ENCODE data around the gene OR52A5.

OR52A5 gene

GRCh38 chr11:5107285-5107684 lies 30.9 kb downstream of the OR52A5 start:
- Histone ChIP-seq H3K9ac (ENCODE audit: low read length) (no peak overlapping the region), H3K27ac (ENCODE audit: low read length) (no peak overlapping the region), H3K4me1 (ENCODE audit: control insufficient read depth, low read depth, low read length) (no peaks in the 10 kb centered on the region), H3K4me3 (ENCODE audit: low read length) (no peak overlapping the region), H3K9me3 (ENCODE audit: control insufficient read depth, low read depth, low read length) (no peaks in the 10 kb centered on the region), H3K27me3 (ENCODE audit: control insufficient read depth, insufficient read depth, low read length) (no peaks in the 10 kb centered on the region), H3K36me3 (ENCODE audit: control insufficient read depth, low read depth, low read length) (no peaks in the 10 kb centered on the region)

- Histone ChIP-seq H3K9ac (ENCODE audit: low read length) (no peak overlapping the region), H3K9me3 (ENCODE audit: control insufficient read depth, low read depth, low read length) (no peaks in the 10 kb centered on the region), H3K4me3 (ENCODE audit: low read length) (no peak overlapping the region), H3K36me3 (ENCODE audit: control insufficient read depth, low read depth, low read length) (no peaks in the 10 kb centered on the region), H3K4me1 (ENCODE audit: control insufficient read depth, low read depth, low read length) (no peaks in the 10 kb centered on the region), H3K27ac (ENCODE audit: low read length) (no peak overlapping the region), H3K27me3 (ENCODE audit: control insufficient read depth, insufficient read depth, low read length) (no peaks in the 10 kb centered on the region)
Observed at GRCh38 chr11:5103066-5103465, 35.1 kb downstream of the OR52A5 start.

- Histone ChIP-seq H3K4me1 (ENCODE audit: control insufficient read depth, low read depth, low read length) (no peaks in the 10 kb centered on the region), H3K4me3 (ENCODE audit: low read length) (no peak overlapping the region), H3K9ac (ENCODE audit: low read length) (no peak overlapping the region), H3K9me3 (ENCODE audit: control insufficient read depth, low read depth, low read length) (no peaks in the 10 kb centered on the region), H3K36me3 (ENCODE audit: control insufficient read depth, low read depth, low read length) (no peaks in the 10 kb centered on the region), H3K27ac (ENCODE audit: low read length) (no peak overlapping the region), H3K27me3 (ENCODE audit: control insufficient read depth, insufficient read depth, low read length) (no peaks in the 10 kb centered on the region)
Observed at GRCh38 chr11:5102246-5102645, 35.9 kb downstream of the OR52A5 start.

- H3K9me3 ChIP-seq (ENCODE audit: control insufficient read depth, low read depth, low read length): no peaks in the 10 kb centered on the region
- no peak overlapping the region for H3K4me3 ChIP-seq (ENCODE audit: low read length)
- no peaks in the 10 kb centered on the region for H3K4me1 ChIP-seq (ENCODE audit: control insufficient read depth, low read depth, low read length)
- H3K9ac ChIP-seq (ENCODE audit: low read length): no peak overlapping the region
- no peaks in the 10 kb centered on the region for H3K36me3 ChIP-seq (ENCODE audit: control insufficient read depth, low read depth, low read length)
- H3K27me3 ChIP-seq (ENCODE audit: control insufficient read depth, insufficient read depth, low read length): no peaks in the 10 kb centered on the region
- no peak overlapping the region for H3K27ac ChIP-seq (ENCODE audit: low read length)
Observed at GRCh38 chr11:5096011-5096410, 42.1 kb downstream of the OR52A5 start.

GRCh38 chr11:5092821-5093585 lies 45.2 kb downstream of the OR52A5 start:
- Histone ChIP-seq H3K9me3 (ENCODE audit: control insufficient read depth, low read depth, low read length) (no peaks in the 10 kb centered on the region), H3K27ac (ENCODE audit: low read length) (no peak overlapping the region), H3K36me3 (ENCODE audit: control insufficient read depth, low read depth, low read length) (no peaks in the 10 kb centered on the region), H3K9ac (ENCODE audit: low read length) (no peak overlapping the region), H3K4me3 (ENCODE audit: low read length) (no peak overlapping the region), H3K27me3 (ENCODE audit: control insufficient read depth, insufficient read depth, low read length) (no peaks in the 10 kb centered on the region), H3K4me1 (ENCODE audit: control insufficient read depth, low read depth, low read length) (no peaks in the 10 kb centered on the region)

GRCh38 chr11:5090668-5091067 lies 47.5 kb downstream of the OR52A5 start:
- Histone ChIP-seq H3K9me3 (ENCODE audit: control insufficient read depth, low read depth, low read length) (no peaks in the 10 kb centered on the region), H3K36me3 (ENCODE audit: control insufficient read depth, low read depth, low read length) (no peaks in the 10 kb centered on the region), H3K27me3 (ENCODE audit: control insufficient read depth, insufficient read depth, low read length) (no peaks in the 10 kb centered on the region)

GRCh38 chr11:5088556-5088955 lies 49.6 kb downstream of the OR52A5 start:
- Histone ChIP-seq H3K36me3 (ENCODE audit: control insufficient read depth, low read depth, low read length) (no peaks in the 10 kb centered on the region), H3K9ac (ENCODE audit: low read length) (no peak overlapping the region), H3K27ac (ENCODE audit: low read length) (no peak overlapping the region), H3K27me3 (ENCODE audit: control insufficient read depth, insufficient read depth, low read length) (no peaks in the 10 kb centered on the region), H3K9me3 (ENCODE audit: control insufficient read depth, low read depth, low read length) (no peaks in the 10 kb centered on the region), H3K4me1 (ENCODE audit: control insufficient read depth, low read depth, low read length) (no peaks in the 10 kb centered on the region), H3K4me3 (ENCODE audit: low read length) (no peak overlapping the region)

More at GRCh38 chr11:5090668-5091067, 47.5 kb downstream of the OR52A5 start:
- no peak overlapping the region for H3K9ac ChIP-seq (ENCODE audit: low read length)
- H3K4me1 ChIP-seq (ENCODE audit: control insufficient read depth, low read depth, low read length): no peaks in the 10 kb centered on the region
- H3K27ac ChIP-seq (ENCODE audit: low read length): no peak overlapping the region
- H3K4me3 ChIP-seq (ENCODE audit: low read length): no peak overlapping the region

GRCh38 chr11:5083602-5084001 lies 54.6 kb downstream of the OR52A5 start:
- H3K36me3 ChIP-seq (ENCODE audit: control insufficient read depth, low read depth, low read length): no peaks in the 10 kb centered on the region
- no peak overlapping the region for H3K27ac ChIP-seq (ENCODE audit: low read length)
- H3K4me1 ChIP-seq (ENCODE audit: control insufficient read depth, low read depth, low read length): no peaks in the 10 kb centered on the region
- H3K27me3 ChIP-seq (ENCODE audit: control insufficient read depth, insufficient read depth, low read length): no peaks in the 10 kb centered on the region
- H3K4me3 ChIP-seq (ENCODE audit: low read length): no peak overlapping the region
- H3K9me3 ChIP-seq (ENCODE audit: control insufficient read depth, low read depth, low read length): no peaks in the 10 kb centered on the region
- H3K9ac ChIP-seq (ENCODE audit: low read length): no peak overlapping the region

- Histone ChIP-seq H3K27me3 (ENCODE audit: control insufficient read depth, insufficient read depth, low read length) (no peaks in the 10 kb centered on the region), H3K9ac (ENCODE audit: low read length) (no peak overlapping the region), H3K9me3 (ENCODE audit: control insufficient read depth, low read depth, low read length) (no peaks in the 10 kb centered on the region), H3K36me3 (ENCODE audit: control insufficient read depth, low read depth, low read length) (no peaks in the 10 kb centered on the region), H3K4me1 (ENCODE audit: control insufficient read depth, low read depth, low read length) (no peaks in the 10 kb centered on the region), H3K27ac (ENCODE audit: low read length) (no peak overlapping the region), H3K4me3 (ENCODE audit: low read length) (no peak overlapping the region)
Observed at GRCh38 chr11:5081405-5081804, 56.8 kb downstream of the OR52A5 start.
